8988T (cell line): ENCODE measurements around the gene TICAM1.
"Not testable (repeated sequence)": the region's sequence is repeated elsewhere in the genome, so short reads cannot be mapped to it uniquely, and the experiment has no call there.

Experiments
- DNase-seq: peaks from one replicate; pipeline ENCODE4 v3.0.0; 2011

The TICAM1 gene

DNA sequence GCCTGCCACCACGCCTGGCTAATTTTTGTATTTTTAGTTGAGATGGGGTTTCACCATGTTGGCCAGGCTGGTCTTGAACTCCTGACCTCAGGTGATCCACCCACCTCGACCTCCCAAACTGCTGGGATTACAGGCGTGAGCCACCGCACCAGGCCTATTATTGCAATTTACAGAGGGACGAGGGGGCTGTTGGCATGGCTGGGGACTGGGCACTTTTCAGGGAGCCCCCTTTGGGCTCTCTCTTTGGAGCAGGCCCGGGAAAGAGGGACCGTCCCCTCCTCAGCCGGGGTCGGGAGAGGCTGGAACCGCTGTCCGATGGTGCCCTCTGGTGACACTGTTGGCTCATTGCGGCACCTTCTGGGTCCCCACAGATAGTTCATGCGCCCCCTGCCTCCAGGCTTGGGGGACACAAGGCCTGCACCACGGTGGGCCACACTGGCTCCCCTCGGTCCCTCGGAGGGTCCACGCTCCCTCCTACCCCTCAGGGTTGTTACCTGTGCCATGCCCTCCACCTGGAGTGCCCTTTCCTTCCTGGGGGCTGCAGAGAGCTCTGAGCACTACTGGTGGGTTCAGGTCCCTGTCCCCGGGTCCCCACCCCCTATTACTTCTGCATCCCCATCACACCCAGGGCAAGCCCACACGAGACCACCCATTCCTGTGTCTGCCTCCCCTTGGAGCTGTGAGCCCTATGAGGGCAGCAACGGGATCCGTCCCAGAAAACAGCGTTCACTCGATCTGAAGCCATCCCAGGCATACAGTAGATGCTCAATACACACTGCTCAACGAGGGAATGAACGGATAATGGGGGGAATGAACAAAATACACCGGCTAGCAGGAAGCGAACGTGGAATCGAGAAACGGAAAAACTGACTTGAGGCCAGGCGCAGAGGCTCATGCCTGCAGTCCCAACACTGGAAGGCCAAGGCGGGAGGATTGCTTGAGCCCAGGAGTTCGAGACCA, 27.5 kb downstream of the TICAM1 start:
- no peak for DNase-seq

DNA sequence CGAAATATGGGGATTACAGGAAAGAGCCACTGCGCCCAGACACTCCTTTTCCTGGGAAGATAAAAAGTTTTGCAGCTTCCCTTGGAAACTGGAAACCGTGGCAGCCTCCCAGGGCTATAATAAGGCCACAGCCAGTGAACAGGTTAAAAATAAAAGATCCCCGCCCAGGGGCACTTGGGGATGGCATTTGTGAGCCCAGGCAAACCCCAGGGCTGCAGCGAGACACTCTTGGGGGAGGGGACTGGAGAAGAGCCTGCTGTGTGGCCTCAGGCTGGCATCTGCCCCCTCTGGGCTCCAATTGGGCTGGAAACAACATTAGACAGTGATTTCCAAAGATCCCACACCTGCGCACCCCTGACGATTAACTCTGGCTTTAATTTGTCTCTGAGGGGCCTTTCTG, 28.8 kb downstream of the TICAM1 start:
- DNase-seq: no peak

DNA sequence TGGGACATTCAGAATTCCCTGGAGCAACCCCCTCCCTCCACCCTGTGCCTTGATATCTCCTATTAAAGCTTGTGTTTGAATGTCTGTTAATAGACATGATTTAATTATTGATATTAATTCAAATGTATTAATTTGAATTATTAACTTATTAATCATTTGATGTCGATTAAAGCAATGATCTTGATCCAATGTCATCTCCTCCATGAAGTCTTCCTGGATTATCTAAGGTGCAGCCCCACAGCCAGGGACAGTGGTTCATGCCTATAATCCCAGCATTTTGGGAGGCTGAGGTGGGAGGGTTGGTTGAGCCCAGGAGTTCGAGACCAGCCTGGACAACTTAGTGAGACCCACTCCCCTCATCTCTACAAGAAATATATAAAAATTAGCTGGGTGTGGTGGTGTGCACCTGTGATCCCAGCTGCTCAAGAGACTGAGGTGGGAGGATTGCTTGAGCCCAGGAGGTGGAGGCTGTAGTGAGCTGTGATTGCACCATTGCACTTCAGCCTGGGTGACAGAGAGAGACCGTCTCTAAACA, 30.4 kb downstream of the TICAM1 start:
- DNase-seq: no peak

DNA sequence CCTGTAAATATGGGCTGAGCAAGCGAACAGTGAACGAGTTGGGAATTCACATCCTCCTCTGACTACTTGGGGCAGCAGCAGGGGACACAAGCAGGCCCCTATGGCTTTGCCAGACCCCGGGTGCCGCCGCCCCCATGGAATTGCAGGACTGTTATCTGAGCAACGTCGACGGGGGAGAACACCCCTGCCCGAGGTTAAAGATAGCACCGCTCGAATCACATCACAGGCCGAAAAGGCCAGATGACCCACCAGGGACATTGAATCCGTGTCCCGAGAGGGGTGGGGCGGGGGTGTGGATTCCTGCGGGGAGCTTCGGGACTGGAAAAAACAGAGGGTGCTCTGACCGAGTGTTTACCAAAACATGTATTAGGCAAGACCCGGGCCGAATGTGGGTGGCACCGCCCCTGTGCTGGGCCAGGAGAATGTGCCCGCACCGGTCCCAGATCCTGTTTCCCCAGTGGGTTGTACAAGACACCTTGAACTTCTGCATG, 30.9 kb downstream of the TICAM1 start:
- DNase-seq: no peak

DNA sequence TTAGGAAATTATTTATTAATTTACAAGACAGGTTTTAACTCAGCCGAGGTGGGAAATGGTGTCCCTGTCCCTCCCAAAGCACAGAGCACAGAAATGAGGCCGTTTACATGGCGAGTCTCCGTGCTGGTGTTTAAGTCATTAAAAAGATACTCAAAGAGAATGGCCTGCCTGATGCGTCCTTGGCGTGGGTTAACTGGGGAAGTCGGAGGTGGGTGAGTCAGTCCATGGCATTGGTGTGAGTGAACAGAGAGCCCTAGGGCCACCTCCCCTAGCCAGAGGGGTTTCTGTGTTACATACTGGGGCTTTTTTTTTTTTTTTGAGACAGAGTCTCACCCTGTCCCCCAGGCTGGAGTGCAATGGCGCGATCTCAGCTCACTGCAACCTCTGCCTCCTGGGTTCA, 36.1 kb downstream of the TICAM1 start:
- DNase-seq: no peak

DNA sequence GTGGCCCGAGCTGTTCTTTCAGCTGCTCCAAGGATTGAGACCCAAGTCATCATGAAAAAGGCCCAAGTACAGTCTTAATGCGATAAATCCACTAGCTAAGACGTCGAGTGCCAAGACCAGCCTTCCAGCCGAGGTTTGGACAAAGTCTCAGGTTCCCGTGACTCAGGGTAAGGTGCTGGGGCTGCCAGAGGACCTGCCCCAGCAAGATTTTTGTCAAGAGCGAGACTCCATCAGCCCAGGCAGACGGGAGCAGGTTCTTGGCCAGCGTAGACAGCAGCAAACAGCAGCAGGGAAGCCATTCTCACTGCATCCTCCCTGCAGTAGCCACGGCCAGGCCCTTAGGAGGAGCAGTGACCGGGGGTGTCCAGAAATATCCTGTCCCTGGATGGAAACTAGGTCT, 36.5 kb downstream of the TICAM1 start:
- DNase-seq: no peak

DNA sequence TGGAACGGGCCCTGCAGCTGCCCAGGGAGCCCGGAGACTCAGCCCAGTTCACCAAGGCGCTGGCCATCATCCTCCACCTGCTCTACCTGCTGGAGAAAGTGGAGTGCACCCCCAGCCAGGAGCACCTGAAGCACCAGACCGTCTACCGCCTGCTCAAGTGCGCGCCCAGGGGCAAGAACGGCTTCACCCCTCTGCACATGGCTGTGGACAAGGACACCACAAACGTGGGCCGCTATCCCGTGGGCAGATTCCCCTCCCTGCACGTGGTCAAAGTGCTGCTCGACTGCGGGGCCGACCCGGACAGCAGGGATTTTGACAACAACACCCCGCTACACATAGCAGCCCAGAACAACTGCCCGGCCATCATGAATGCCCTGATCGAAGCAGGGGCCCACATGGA, 38.2 kb downstream of the TICAM1 start:
- not testable (repeated sequence) for DNase-seq

DNA sequence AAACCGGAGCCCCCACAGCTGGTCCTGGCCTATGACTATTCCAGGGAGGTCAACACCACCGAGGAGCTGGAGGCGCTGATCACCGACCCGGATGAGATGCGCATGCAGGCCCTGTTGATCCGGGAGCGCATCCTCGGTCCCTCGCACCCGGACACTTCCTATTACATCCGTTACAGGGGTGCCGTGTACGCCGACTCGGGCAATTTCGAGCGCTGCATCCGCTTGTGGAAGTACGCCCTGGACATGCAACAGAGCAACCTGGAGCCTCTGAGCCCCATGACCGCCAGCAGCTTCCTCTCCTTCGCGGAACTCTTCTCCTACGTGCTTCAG, 38.7 kb downstream of the TICAM1 start:
- not testable (repeated sequence) for DNase-seq

DNA sequence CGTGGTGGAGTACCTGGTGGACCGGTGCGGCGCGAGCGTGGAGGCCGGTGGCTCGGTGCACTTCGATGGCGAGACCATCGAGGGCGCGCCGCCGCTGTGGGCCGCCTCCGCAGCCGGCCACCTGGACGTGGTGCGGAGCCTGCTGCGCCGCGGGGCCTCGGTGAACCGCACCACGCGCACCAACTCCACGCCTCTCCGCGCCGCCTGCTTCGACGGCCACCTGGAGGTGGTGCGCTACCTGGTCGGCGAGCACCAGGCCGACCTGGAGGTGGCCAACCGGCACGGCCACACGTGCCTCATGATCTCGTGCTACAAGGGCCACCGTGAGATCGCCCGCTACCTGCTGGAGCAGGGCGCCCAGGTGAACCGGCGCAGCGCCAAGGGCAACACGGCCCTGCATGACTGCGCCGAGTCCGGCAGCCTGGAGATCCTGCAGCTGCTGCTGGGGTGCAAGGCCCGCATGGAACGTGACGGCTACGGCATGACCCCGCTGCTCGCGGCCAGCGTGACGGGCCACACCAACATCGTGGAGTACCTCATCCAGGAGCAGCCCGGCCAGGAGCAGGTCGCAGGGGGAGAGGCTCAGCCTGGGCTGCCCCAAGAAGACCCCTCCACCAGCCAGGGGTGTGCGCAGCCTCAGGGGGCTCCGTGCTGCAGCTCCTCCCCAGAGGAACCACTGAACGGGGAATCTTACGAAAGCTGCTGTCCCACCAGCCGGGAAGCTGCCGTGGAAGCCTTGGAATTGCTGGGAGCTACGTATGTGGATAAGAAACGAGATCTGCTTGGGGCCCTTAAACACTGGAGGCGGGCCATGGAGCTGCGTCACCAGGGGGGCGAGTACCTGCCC, 39.3 kb downstream of the TICAM1 start:
- DNase-seq: not testable (repeated sequence)

DNA sequence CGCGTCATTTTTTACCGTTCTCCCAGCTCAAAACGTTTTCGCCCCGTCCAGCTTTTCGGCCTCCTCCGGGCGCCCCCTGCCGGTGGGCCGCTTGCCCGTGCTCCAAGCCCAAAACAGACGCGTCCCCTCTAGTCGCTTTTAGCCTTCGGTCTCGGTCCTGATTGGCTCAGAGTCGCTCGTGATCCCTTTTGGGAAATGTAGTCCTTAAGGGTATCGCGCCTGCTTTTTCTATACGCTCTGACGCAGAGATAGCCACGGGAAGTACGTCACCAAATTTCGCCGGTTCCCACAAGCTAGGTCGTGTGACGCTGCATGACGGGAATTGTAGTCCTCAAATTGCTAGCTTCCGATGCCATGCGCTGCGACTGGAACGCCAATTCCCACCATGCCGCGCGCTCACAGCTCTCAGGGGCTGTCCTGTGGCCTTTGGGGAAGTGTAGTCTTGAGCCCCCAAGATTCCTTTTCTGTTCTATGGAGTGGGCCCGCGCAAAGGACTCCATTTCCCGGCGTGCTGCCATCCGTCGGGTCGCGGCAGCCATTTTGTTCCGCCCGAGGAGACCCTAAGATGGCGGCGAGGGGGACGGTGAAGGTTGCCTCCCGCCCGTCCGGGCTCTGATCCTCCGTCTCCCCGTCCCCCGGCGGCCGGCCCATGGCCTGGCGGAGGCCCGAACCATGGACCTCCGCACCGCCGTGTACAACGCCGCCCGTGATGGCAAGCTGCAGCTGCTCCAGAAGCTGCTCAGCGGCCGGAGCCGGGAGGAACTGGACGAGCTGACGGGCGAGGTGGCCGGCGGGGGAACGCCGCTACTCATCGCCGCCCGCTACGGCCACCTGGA, 40.1 kb downstream of the TICAM1 start, which contains the start of gene FEM1A:
FEM1A (plus strand) TSS at position 552 of the 836 bp plus-strand sequence; CDS start at position 673, 121 bp downstream.
- DNase-seq: peak; percentile 71

DNA sequence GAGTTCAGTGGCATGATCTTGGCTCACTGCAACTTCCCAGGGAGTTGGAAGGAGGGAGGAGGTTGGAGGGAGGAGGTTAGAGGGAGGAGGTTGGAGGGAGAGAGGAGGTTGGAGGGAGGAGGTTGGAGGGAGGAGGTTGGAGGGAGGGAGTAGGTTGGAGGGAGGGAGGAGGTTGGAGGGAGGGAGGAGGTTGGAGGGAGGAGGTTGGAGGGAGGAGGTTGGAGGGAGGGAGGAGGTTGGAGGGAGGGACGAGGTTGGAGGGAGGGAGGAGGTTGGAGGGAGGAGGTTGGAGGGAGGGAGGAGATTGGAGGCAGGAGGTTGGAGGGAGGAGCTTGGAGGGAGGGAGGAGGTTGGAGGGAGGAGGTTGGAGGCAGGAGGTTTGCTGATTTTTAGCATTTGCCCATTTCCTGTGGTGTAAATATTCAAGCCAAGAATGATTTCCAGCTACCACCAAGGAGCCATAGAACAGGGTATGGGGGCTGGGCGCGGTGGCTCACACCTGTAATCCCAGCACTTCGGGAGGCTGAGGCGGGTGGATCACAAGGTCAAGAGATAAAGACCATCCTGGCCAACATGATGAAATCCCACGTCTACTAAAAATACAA, 45.0 kb downstream of the TICAM1 start:
- DNase-seq: not testable (repeated sequence)

DNA sequence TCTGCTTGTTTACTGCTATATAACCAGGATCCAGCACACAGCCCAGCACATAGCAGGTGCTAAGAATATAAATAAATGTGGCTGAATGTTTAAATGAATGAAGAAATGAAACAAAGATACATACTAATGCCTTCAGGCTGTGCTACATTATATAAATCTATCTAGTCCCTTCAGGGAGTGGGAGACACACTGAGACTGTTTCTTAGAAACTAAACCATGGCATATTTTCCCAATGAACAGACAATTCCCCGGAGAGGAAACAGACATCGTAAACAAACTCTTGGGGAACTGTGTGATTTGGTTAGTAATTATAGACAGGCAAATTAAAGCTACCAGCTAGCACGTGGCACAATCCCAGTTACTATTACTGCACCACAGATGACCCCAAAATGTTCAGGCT, 49.7 kb downstream of the TICAM1 start:
- no peak for DNase-seq

DNA sequence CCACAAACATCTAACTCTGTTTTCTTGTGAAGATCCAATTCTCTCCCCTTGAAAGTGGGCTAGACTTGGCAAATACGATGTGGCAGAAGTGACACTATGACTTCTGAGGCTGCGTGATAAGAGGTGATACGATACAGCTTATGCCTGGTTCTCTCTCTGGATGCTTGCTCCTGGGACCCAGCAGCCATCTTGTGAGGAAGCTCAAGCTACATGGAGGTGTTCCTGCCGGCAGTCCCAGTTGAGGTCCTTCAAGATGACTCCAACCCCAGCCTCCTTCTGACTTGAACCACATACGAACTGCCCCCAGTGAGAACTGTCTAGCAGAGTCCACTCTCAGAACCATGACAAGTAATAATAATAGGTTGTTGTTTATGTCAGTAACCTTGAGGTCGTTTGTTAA, 50.7 kb downstream of the TICAM1 start:
- DNase-seq: no peak

DNA sequence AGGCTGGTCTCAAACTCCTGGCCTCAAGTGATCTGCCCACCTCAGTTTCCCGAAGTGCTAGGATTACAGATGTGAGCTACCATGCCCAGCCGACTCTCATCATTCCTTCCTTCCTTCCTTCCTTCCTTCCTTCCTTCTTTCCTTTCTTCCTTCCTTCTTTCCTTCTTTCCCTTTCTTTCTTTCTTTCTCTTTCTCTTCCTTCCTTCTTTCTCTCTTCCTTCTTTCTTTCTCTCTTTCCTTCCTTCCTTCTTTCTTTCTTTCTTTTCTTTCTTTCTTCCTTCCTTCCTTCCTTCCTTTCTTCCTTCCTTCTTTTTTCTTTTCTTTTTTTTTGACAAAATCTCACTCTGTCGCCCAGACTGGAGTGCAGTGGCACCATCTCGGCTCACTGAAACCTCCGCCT, 53.4 kb downstream of the TICAM1 start:
- not testable (repeated sequence) for DNase-seq

DNA sequence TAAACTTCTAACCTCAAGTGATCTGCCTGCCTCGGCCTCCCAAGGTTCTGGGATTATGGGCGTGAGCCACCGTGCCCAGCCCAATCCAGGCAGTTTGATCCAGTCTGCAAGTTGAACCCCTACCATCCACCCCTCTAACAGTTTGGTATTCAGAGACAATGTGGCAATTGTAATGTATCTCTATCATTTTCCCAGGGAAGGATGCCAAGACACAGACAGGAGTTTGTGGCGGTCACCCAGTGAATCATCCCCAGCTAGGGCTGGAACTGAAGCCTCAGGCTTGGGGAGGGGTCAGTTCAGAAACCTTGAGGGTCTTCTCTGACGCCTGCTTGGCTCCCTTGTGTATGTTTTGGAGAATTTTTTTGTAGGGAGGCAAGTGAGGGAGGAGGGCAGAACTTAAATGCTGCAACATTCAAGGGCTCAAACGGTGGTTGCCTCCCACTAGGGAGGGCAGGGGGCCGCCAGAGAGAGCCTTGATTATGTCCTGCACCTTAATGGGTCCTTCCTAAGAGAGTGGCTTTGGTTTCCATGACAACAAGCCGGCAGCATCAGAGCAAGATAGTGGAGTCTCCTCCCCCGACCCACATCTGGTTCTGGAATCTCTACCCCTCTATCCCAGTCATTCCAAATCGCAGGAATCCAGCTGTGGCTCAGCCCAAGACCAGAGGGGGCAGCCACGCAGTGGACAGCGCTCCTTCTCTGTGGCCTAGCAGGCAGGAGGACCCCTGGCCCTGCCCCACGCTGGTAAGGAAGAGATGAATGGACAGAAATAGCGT, 54.9 kb downstream of the TICAM1 start:
- no peak for DNase-seq

DNA sequence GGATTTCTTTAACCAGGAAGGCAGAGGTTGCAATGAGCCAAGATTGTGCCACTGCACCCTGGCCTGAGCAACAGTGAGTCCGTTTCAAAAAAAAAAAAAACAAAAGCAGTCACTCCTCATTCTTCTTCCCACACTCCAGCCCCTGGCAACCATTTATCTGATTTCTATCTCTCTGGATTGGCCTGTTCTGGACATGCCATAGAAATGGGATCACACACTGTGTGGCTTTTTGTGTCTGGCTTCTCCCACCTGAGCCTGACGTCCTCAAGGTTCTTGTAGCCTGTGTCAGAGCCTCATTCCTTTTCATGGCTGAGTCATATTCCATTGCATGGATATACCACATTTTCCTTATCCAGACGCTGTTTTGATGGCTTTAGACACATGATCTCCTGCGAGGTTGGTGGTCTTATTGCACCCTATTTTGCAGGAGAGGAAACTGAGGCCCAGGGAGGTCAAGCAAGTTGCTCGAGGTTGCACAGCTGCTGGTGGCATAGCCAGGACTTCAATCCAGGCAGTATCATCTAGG, 55.8 kb downstream of the TICAM1 start:
- DNase-seq: no peak

DNA sequence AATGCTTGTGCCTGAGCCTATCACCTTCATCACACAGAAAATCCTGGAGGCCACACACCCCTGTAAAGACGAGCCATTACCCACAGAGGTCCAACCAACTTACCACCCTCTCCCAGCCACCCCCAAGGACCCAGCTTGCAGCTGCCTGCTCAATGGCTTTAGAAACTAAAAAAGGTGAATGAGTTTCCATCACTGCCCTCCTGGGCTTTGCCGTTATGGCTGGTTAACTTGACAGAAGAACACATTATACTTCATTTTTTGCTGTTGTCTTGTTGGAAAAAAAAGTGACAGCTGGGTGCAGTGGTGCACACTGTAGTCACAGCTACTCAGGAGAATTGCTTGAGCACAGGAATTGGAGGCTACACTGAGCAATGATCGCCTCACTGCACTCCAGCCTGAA, 57.4 kb downstream of the TICAM1 start:
- no peak for DNase-seq

DNA sequence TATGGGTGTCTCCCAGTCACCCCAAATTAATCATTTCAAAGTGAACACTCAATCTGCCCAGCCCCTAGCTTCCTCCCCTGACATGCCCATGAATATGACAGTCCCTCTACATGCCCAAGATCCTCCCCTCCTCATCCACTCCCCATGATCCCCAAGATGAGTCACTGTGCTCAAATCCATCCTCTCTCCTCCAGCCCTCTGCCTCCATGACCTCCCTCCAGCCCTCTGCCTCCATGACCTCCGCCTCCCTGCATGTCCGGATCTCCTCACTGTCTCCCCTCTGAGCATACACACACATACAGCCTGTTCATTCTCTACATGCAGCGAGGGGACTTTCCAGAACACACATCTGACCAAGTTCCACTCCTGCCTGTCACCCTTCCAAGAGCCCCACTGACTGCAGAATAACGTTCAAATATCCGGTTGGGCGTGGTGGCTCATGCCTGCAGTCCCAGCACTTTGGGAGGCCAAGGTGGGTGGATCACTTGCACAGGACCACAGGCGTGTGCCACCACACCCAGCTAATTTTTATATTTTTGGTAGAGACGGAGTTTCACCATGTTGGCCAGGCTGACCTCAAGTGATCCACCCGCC, 58.4 kb downstream of the TICAM1 start:
- no peak for DNase-seq

DNA sequence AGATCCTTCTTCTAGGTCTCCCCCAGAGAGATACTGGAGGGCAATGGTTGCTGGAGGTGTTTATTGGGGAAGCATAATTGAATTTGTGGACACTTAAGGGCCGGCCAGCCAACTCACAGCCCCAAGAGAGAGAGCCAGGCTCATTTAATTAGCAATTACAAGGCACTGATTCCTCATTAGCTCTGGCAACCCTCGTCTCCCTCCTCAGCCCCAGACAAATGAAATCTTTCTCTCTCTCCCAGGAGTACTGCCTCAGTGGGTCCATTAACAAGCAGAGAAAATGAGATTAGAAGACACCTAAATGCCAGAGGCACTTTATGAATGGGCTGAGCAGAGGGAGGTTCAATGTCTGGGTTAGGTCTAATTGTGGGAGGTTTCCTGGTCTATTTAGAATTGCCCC, 58.9 kb downstream of the TICAM1 start:
- DNase-seq: no peak
